Neural crest cell (in vitro differentiated cells): ENCODE measurements around the gene APBA3. TPM values are rescaled to one million over a fixed set of nuclear protein-coding genes. Genes with fewer than 3 reads are reported as not detected.

Source experiments
- DNase-seq: peaks from one replicate; pipeline ENCODE4 v3.0.0; 2021; ENCODE audit warnings: low read depth, mixed read lengths, low spot score
- H3K27ac Mint-ChIP-seq: one replicate; pipeline ENCODE4 v1.8.0; 2021; ENCODE audit warnings: mild to moderate bottlenecking, mixed read lengths; ENCODE audit not compliant: unreplicated experiment
- H3K27me3 Mint-ChIP-seq: 2 replicates; pipeline ENCODE4 v1.8.0; 2021; ENCODE audit warnings: low read depth, mild to moderate bottlenecking, mixed read lengths
- H3K36me3 Mint-ChIP-seq: 2 replicates; pipeline ENCODE4 v1.8.0; 2021; ENCODE audit warnings: low read depth, mild to moderate bottlenecking, mixed read lengths
- H3K4me1 Mint-ChIP-seq: 2 replicates; pipeline ENCODE4 v1.8.0; 2021; ENCODE audit warnings: mixed read lengths
- H3K4me3 Mint-ChIP-seq: one replicate; pipeline ENCODE4 v1.8.0; 2021; ENCODE audit warnings: mild to moderate bottlenecking, mixed read lengths
- H3K9me3 Mint-ChIP-seq: 2 replicates; pipeline ENCODE4 v1.8.0; 2021; ENCODE audit warnings: mixed read lengths
- CTCF ChIP-seq: fragments of 200-600 bp; sonication (generic); conservative IDR thresholded peaks from 2 replicates; pipeline ENCODE4 v1.5.0; 2021; ENCODE audit warnings: antibody characterized with exemption, mild to moderate bottlenecking
- total RNA-seq: library from RNA; stranded (reverse); gene quantifications from 2 replicates; pipeline ENCODE4 v1.2.1, GENCODE V29; 2021

APBA3 gene
- total RNA-seq, 1 donor from 2014 or later: 24.5 TPM

- Mint-ChIP-seq H3K36me3 (no peaks in the 10 kb centered on the region), H3K9me3 (no peaks in the 10 kb centered on the region), H3K4me3 (no peak overlapping the region), H3K27ac (peak overlapping the region; percentile 35), H3K4me1 (no peaks in the 10 kb centered on the region), H3K27me3 (no peaks in the 10 kb centered on the region)
- no peak for TF ChIP-seq CTCF
- DNase-seq: no peak
Observed at GRCh38 chr19:3746371-3747056, 15.0 kb downstream of the APBA3 start.

GRCh38 chr19:3745363-3746045, 16.0 kb downstream of the APBA3 start:
- H3K27me3 Mint-ChIP-seq: no peaks in the 10 kb centered on the region
- no peak for DNase-seq
- H3K4me3 Mint-ChIP-seq: no peak overlapping the region
- no peaks in the 10 kb centered on the region for H3K4me1 Mint-ChIP-seq
- no peaks in the 10 kb centered on the region for H3K36me3 Mint-ChIP-seq
- no peaks in the 10 kb centered on the region for H3K9me3 Mint-ChIP-seq
- H3K27ac Mint-ChIP-seq: no peak overlapping the region
- no peak for TF ChIP-seq CTCF

- H3K4me3 Mint-ChIP-seq: no peak overlapping the region
Observed at GRCh38 chr19:3743486-3743885, 18.0 kb downstream of the APBA3 start.

GRCh38 chr19:3740431-3740830, 21.1 kb downstream of the APBA3 start:
- H3K4me3 Mint-ChIP-seq: no peak overlapping the region
- no peaks in the 10 kb centered on the region for H3K9me3 Mint-ChIP-seq
- DNase-seq: no peak
- H3K36me3 Mint-ChIP-seq: no peaks in the 10 kb centered on the region
- H3K27ac Mint-ChIP-seq: no peak overlapping the region
- peaks cover 5% of the 10 kb centered on the region for H3K27me3 Mint-ChIP-seq
- H3K4me1 Mint-ChIP-seq: no peaks in the 10 kb centered on the region
- TF ChIP-seq CTCF: no peak

More at GRCh38 chr19:3743486-3743885, 18.0 kb downstream of the APBA3 start:
- no peak overlapping the region for H3K27ac Mint-ChIP-seq
- H3K27me3 Mint-ChIP-seq: no peaks in the 10 kb centered on the region
- H3K36me3 Mint-ChIP-seq: no peaks in the 10 kb centered on the region
- H3K4me1 Mint-ChIP-seq: no peaks in the 10 kb centered on the region
- no peaks in the 10 kb centered on the region for H3K9me3 Mint-ChIP-seq
- no peak for TF ChIP-seq CTCF
- DNase-seq: no peak

GRCh38 chr19:3738477-3739220, 22.8 kb downstream of the APBA3 start:
- Mint-ChIP-seq H3K4me1 (no peaks in the 10 kb centered on the region), H3K27me3 (peaks cover 7% of the 10 kb centered on the region), H3K36me3 (no peaks in the 10 kb centered on the region), H3K4me3 (no peak overlapping the region), H3K9me3 (no peaks in the 10 kb centered on the region), H3K27ac (no peak overlapping the region)
- TF ChIP-seq CTCF: no peak
- no peak for DNase-seq
